D341Med (cell line): ENCODE measurements around the gene TUBA1A.
"Not testable (repeated sequence)": the region's sequence is repeated elsewhere in the genome, so short reads cannot be mapped to it uniquely, and the experiment has no call there.

ENCODE experiments used
- DNase-seq: peaks from one replicate; pipeline ENCODE4 v3.0.0; 2012; ENCODE audit warnings: low spot score

The TUBA1A gene

GRCh38 chr12:49200919-49201594 is 12.2 kb upstream of the TUBA1A start:
- peak; percentile 59 for DNase-seq

DNA sequence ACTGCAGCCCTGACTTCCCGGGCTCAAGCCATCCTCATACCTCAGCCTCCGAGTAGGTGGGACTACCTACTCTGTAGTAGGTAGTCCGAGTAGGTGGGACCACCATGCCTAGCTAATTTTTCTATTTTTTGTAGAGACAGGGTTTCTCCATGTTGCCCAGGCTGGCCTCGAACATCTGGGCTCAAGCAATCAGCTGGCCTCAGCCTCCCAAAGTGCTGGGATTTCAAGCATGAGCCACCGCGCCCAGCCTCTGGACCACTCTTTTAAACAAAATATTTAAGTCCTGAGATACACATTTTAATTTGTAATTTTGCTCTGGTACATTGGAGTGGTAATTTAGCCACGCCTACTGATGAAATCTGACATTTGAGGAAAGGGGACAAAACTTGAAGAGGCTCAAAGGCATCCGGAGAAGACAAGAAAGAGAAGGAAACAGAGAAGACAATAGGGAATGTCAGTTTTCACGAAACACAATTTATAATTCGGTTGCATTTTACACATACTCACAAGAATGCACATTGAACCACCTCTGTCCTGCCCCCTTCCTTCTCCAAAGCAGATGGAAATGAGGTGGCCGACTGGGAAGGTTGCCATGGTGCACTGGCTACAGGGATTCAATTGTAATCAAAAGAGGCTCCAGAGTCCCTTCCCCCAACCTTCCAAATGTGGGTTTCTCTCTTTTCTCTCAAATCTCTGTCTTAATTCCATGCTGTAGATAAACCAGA is 9.7 kb upstream of the TUBA1A start:
- DNase-seq, result no peak

GRCh38 chr12:49197256-49197655 is 8.4 kb upstream of the TUBA1A start:
- DNase-seq, result no peak

DNA sequence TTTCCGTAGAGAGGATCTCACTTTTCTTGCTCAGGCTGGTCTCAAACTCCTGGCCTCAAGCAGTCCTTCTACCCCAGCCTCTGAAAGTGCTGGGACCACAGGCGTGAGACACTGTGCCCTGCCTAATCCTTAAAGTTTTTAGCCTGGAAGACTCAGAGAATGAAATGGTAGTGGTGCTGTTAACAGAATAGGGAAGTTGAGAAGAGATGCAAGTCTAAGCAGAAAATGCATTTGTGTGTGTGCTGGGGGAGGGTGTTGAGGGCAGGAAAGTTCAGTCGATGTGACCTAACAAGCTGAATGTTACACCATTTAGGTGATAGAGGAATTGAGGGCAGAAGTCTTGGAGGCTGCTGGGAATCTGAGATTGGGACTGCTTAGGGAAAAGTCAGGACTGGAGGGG is 6.9 kb upstream of the TUBA1A start:
- no peak for DNase-seq

DNA sequence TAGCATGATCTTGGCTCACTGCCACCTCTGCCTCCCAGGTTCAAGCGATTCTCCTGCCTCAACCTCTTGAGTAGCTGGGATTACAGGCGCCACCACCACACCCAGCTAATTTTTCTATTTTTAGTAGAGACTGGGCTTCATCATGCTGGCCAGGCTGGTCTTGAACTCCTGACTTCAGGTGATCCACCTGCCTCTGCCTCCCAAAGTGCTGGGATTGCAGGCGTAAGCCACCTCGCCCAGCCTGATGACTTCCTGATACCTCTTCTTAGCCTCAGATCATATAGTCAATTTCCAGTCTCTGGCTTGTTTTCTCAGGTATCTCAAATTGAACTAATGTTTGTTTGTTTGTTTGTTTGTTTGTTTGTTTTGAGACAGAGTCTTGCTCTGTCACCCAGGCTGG is 4.9 kb upstream of the TUBA1A start:
- DNase-seq, result not testable (repeated sequence)

- not testable (repeated sequence) for DNase-seq
Measured at GRCh38 chr12:49191498-49191897, 2.6 kb upstream of the TUBA1A start.

- DNase-seq, result no peak
Measured at GRCh38 chr12:49190974-49191373, 2.1 kb upstream of the TUBA1A start.

GRCh38 chr12:49189731-49190716 is 1.1 kb upstream of the TUBA1A start:
- DNase-seq, result peak; percentile 46

- peak; percentile 75 for DNase-seq
Measured at GRCh38 chr12:49188201-49188915, 522 bp downstream of the TUBA1A start.

DNA sequence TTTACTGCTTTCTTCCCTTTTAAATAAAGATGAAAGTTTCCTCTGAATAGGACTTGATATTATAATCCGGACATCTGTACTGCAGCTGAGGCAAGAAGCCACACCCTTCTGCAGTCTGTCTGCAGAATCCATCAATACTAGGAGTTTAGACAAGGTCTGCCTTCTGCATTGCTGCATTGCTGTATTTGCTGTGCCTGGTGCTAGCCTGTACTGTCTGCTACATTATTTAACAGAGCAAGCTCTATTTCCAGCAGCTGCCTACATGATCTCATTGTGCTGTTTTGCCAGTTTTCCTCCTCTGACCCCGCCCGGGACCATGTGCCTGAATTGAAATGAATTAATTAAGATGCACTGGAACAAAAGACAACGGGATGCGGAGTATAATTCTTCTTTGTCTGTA is 1.7 kb downstream of the TUBA1A start:
- DNase-seq, result peak; percentile 47

DNA sequence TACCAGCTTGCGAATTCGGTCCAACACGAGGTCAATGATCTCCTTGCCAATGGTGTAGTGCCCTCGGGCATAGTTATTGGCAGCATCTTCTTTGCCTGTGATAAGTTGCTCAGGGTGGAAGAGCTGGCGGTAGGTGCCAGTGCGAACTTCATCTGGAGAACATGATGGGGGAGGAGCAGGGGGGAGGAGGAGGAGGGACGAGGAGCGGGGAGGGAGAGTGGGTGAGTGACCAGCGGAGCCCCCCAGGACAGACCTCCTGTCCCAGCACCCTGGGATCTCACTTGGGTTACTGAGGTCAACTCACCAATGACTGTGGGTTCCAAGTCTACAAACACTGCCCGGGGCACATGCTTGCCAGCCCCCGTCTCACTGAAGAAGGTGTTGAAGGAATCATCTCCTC is 2.6 kb downstream of the TUBA1A start:
- not testable (repeated sequence) for DNase-seq

DNA sequence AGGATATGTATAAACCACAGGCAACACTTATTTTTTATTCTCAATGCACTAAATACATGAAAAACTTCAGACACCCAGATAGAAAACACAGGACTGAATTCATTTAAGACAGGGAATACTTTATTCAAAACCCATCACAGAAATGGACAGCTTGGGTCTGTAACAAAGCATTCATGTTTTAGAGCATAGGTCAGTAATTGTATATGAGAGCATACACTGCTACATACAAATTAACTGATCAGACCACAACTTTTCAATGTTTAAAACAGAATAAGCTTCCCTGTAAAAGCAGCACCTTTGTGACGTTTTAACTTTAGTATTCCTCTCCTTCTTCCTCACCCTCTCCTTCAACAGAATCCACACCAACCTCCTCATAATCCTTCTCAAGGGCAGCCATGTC is 4.2 kb downstream of the TUBA1A start:
- not testable (repeated sequence) for DNase-seq

DNA sequence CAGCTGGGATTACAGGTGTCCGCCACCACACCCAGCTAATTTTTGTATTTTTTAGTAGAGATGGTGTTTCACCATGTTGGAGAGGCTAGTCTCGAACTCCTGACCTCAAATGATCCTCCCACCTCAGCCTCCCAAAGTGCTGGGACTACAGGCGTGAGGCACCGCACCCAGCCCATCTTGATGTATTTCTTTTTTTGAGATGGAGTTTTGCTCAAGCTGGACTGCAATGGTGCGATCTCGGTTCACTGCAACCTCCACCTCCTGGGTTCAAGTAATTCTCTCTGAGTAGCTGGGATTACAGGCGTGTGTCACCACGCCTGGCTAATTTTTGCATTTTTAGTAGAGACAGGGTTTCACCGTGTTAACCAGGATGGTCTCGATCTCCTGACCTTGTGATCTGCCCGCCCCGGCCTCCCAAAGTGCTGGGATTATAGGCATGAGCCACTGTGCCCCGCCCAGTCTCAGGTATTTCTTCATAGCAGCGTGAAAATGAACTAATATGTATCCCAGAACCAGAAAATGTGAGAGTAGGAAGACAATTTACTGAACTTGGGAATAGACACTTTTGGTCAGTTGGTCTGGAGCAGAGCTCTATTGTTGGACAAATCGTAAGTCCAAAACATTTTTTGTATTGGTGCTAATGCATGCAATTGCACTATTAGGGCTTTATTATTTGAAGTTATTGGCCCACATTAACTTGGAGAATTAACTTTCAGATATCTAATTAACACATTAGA is 5.5 kb downstream of the TUBA1A start:
- not testable (repeated sequence) for DNase-seq

DNA sequence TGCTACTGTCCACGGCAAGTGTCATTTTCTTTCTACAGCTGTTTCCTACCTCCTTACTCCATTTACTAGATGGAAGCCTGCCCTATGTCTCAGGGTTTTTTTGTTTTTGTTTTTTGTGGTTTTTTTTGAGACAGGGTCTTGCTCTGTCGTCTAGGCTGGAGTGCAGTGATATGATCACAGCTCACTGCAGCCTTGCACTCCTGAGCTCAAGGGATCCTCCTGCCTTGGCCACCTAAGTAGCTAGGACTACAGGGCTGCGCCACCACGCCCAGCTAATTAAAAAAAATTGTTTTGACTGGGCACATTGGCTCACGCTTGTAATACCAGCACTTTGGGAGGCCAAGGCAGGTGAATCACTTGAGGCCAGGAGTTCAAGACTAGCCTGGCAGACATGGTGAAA is 14.7 kb downstream of the TUBA1A start:
- no peak for DNase-seq

DNA sequence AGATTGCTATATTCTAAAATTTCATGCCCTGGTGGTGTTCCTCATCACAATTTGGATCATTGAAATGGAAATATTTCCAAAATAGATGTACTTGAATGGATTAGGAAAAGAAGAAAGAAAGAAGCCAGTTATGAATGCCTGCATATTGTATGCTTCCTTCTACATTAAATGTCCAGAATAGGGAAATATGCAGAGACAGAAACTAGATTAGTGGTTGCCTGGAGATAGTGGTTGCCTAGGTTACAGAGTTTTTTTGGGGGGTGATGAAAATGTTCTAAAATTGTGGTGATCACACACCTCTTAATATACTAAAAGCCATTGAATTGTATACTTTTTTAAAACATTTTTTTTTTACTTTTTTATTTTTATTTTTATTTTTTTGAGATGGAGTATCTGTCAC is 18.0 kb downstream of the TUBA1A start:
- no peak for DNase-seq

GRCh38 chr12:49165114-49165513 is 23.8 kb downstream of the TUBA1A start:
- no peak for DNase-seq

DNA sequence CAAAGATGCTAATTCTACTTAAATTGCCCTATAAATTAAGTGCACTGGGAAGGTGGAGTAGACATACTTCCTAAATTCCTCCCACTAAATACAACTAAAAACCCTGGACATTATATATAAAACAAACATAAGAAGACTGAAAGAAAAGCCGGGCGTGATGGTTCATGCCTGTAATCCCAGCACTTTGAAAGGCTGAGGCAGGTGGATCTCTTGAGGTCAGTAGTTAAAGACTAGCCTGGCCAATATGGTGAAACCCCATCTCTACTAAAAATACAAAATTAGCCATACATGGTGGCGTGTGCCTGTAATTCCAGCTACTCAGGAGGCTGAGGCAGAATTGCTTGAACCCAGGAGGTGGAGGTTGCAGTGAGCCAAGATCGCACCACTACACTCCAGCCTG is 27.0 kb downstream of the TUBA1A start:
- not testable (repeated sequence) for DNase-seq

DNA sequence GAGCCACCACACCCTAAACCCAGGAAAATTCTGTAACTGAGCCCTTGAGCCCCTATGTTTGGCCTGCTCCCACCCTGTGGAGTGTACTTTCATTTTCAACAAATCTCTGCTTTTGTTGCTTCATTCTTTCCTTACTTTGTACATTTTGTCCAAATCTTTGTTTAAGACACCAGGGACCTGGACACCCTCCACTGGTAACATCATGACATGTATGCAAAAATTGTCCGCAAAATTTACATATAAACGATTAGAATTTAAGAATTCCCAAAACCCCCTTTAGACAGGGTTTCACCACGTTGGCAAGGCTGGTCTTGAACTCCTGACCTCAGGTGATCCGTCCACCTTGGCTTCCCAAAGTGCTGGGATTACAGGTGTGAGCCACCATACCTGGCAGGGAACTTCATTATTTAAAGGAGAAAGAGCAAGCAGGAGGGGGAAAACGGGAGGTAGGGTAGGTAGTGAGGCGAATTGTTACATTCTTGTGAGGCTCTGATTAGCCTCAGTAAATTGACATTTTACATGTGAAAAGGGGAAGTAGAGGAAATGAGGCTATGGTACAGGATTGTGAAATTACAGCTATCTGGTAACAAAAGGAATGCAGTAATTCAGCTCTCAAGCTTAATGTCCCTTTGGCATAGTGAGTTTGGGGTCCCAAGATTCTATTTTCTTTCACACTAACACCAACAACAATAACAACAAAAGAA is 27.6 kb downstream of the TUBA1A start:
- no peak for DNase-seq

DNA sequence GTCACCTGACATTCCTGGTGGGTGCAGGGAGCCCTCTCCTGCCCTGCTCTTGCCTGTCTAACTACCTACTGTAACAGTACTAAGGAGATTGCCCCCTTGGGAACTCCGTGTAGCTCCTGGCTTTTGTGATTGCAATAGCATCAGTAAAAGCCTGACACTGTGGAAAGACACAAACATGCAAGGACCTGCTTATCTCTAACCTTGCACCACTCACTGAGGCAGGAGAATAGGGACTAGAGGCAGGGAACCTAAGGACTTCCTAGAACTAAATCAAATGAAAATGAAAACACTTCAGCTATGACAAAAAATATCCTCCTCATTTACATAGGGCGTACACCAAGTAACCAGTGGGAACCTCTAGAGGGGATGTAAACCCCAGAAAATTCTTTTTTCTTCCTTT is 28.5 kb downstream of the TUBA1A start:
- no peak for DNase-seq

DNA sequence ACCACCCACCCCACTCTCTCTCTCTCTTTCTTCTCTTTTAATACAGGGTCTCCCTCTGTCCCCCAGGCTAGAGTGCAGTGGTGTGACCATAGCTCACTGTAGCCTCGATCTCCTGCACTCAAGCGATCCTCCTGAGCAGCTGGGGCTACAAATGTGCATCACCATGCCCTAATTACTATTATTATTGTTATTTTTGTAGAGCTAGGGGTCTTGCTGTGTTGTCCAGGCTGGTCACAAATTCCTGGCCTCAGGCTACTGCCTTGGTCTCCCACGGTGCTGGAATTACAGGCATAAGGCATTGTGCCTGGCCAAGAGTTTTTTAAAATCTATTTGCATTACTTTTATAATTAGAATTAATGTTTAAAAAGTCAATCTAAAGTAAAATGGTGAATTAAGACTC is 34.7 kb downstream of the TUBA1A start:
- no peak for DNase-seq

DNA sequence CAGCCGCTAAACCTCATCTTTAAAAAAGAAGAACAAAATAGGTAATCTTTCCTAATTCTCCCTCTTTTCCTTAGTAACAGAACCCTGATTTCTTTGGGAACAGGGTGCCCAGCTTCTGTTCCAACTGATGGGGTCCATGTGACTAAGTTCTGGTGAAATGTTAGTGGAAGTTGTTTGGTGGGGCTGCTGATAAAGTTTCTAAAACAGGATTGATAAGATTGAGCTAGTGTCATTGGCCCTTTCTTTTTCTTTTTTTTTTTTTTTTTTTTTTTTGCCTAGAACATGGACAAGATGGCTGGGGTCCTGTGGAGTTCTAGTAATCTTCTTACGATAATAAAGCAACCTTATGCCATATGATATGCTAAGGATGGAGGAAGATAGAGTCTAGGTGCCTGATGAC is 41.5 kb downstream of the TUBA1A start:
- peak; percentile 40 for DNase-seq
